HG03108 (cell line): ENCODE data around the gene METTL8.
"Not testable (repeated sequence)": the region's sequence is repeated elsewhere in the genome, so short reads cannot be mapped to it uniquely, and the experiment has no call there.

ENCODE experiments used
- ATAC-seq: cut with Tn5 transposase; IDR thresholded peaks from one replicate; pipeline ENCODE4 v1.9.1; 2021; ENCODE audit warnings: moderate library complexity; ENCODE audit not compliant: unreplicated experiment

METTL8 gene

DNA sequence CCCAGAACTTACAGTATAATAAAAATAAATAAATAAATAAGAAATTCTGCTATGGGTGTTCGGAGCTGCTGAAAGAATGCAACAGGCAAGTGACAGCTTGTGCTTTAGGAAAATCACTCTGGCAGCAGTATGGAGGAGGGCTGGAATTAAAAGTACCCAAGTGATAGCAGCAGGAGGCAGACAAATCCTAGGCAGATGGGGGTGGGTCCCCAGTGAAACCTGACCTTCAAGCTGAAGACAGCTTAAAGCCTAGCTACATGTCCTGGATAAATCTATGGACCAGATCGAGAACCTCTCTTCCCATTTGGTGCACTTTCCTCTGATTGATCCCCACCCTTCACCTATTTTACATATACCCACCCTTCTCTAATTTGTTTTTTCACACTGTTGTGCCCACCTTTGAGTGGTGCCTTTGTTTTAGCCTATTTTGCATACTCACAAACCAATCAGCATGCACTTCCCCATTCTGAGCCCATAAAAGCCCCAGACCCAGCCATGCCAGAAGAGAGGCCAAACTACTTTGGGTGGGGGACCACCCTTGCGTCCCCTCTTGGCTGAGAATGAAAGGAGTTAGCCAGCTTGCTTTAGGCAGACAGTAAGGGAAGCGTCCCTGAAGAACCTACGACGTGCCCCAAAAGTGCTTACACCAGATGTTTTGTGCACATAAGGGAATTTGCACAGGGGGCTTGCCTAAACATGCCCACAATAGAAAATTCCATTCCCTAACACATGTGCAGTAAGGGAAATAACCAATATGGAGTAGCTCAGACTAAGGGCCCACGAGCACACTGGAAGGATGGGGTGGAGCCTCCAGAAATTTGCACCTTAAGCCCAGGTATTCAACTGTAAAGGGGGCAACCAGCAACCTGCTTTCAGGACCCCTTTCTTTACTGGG lies 3.0 kb downstream of the METTL8 start:
- ATAC-seq, result no peak

DNA sequence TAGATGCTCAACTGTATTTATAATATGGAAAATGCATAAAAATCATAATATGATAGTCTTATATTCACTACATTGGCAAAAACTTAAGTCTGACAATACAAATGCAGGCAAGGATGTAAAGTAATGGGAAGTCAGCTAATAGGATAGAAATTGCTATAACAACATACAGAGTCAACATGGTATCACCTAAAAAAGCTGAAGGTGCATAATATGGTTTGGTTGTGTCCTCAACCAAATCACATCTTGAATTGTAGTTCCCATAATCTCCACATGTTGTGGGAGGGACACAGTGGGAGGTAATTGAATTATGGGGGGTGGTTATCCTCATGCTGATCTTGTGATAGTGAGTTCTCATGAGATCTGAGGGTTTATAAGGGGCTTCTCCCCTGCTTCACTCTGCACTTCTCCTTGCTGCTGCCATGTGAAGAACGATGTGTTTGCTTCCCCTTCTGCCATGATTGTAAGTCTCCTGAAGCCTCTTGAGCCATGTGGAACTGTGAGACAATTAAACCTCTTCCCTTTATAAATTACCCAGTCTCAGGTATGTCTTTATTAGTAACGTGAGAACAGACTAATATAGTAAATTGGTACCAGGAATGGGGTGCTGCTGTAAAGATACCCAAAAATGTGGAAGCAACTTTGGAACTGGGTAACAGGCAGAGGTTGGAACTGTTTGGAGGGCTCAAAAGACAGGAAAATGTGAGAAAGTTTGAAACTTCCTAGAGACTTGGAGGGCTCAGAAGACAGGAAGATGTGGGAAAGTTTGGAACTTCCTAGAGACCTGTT lies 10.9 kb downstream of the METTL8 start:
- not testable (repeated sequence) for ATAC-seq

DNA sequence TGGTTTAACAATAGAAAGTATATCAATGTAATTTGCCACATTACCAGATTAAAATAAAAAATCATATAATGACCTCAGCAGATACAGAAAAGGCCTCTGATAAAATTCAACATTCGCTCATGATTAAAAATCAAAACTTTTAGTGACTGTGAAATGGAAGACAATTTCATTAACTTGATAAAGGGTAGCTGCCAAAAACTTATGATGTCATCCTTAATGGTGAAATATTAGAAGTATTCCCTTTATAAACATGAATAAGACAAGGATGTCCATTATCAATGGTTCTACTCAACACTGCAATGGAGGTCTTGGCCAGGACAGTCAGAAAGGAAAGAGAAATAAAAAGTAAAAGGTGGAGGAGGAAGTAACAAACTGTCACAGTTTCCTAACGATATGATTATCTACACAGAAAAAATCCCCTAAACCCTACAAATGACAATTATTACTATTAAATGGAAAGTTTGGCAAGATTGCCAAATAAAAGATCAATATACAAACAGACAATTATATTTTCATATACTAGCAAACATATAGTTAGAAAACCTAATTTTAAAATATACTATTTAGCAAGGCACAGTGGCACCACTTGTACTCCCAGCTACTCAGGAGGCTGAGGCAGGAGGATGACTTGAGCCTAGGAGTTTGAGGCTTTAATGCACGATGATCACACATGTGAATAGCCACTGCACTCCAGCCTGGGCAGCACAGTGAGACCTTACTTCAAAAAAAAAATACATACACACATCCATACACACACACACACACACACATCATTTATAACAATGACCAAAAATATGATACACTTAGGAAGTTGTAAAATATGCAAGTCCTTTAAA lies 12.8 kb downstream of the METTL8 start:
- ATAC-seq, result no peak

DNA sequence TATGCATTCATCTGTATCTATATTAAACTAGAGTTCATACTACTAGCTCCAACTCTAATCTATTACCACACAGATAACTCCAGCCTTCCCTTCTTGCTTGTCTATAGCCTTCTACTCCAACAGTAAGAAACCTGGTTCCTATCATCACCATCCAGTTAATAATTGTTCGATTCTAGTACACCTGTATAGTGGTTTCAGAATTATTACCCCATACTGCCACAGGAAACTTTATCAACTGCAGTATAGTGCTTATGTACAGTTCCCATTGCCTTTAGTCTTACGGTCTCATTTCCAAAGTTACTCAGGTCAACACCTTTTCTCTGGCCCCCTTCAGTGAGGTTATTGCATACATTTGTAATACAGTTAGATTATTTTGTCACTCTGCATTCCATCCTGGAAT lies 14.5 kb downstream of the METTL8 start:
- no peak for ATAC-seq

DNA sequence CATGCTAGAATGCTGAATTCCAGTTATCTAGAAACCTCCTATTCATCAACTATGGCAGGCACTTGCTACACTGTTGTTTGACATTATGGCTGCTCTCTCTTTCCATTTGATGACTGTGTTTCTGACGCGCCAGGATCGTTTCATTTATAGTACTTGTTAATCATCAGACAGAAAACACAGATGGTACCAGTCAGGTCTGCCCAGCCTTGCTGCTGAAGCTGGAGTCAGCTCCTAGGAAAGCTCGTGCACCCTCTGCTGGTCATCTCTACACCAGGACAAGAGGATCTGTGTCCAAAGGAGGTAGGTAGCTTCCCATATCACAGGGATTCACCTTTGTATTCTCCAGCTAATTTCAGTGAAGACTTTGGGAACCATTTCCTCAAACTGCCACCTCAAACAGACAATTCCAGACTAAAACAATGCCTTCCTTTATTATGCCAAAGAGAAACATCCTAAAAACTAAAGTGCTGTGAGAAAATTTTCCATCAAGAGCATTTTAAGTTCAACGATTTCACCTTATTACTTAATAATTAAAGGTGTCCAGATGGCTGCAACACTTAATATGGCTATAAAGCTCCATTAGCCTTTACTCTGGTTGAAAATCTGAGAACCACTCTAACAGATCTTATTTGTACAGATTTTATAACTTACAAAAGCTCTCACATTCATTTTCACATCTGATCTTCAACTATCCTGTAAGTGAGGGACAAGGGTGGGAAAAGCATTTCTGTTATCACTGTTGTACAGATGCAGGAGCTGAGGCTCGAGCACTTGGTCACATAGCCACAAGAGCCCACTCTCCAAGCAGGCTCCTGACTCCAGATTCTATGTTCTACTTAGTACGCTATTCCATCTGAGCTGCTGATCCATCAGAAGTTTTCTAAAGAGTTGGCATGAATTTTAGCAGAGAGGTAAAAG lies 17.5 kb downstream of the METTL8 start:
- peak; percentile 86 for ATAC-seq

DNA sequence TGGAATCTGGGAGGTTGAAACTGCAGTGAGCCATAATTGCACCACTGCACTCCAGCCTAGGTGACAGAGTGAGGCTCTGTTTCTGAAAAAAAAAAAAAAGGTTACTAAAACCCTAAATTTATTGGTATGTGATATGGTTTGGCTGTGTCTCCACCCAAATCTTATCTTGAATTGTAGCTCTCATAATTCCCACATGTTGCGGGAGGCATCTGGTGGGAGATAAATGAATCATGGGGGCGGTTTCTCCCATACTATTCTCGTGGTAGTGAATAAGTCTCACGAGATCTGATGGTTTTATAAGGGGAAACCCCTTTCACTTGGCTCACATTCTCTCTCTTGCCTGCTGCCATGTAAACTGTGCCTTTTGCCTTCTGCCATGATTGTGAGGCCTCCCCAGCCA lies 19.1 kb downstream of the METTL8 start:
- not testable (repeated sequence) for ATAC-seq

DNA sequence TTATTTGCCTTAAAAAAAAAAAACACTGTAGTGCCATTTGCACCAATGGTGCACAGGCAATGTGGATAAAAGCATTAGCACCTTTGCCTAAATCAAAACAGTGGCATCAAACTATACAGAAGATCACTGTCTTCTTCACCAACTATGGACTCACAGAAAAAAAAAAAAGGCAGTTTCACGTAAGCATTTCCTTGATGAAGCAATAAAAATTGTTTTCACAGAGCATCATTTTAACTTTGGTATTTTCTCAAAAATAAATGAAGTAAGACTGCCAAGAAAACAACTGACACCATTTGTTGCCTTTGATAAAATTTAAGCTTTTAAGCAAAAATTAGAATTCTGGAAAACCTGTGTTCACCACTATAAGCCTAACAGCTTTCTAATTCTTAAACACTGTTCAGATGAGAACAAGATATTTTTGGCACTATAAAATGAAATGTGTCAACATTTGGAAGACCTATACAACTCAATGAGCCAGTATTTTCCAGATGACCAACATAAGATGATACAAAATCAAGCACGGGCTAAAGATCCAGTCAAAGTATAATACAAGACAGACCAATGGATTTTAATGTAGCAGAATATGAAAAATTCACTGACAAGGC lies 21.1 kb downstream of the METTL8 start:
- ATAC-seq, result no peak

DNA sequence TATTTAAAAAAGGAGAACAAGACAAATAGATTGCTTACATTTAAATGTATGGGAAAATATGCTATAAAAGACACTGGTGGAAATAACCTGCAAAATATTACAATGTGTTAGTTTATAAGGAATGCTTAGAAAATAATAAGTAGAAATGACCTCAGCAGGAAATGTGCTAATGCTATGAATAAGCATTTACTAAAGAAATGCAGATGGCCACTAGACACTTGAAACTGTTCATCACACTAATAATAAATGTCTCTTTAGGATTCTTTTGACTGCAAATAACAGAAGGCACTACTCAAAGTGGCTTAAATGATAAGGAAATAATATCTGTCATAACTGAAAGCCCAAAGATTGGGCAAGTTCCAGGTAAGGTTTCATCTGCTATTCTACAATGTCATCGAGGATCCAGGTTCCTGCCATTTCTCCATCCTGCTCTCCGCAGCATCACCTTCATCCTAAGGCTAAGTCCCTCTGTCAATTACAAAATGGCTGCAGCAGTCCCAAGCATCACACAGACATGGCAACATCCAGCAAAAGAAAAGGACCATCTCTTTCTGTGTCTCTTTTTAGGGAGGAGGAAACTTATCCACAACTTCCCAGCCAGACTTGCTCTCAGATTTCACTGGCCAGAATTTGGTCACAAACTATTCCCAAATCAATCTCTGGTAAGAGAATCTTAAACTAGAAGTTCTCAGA lies 21.9 kb downstream of the METTL8 start:
- ATAC-seq, result no peak

DNA sequence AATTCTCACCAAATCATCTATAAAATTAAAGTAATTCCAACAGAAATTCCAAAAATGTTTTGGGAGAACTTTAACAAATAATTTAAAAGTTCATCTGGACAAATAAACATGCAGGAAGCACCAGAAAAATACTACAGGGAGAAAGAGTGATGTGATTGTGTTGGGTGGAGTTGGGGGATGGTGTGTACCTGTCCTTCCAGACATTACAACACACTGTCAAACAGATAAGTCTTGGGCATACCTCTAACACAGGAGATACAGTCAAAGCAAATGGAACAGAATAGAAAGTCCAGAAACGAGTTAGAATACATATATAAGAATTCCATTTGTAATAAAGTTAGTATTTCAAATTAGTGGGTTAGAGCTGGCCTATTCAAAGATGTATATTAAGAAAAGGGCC lies 22.6 kb downstream of the METTL8 start:
- ATAC-seq, result no peak

DNA sequence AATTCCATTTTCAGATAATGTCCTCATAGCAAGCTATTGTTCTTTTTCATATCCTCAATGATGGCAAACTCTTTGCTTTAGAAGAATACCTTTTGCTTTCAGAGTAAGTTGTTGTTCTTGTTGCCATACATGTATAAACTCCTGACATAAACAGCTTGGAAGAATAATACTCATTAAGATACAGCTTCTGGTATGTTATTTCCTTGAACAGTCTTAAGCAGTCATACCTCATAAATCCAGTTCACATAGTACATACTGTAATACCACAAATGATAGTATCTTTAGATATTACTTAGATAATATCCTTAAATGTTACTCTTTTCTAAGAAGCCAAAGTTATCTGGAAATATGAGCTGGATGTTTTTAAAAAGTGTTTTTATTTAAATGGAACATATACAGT lies 23.2 kb downstream of the METTL8 start:
- ATAC-seq, result no peak

DNA sequence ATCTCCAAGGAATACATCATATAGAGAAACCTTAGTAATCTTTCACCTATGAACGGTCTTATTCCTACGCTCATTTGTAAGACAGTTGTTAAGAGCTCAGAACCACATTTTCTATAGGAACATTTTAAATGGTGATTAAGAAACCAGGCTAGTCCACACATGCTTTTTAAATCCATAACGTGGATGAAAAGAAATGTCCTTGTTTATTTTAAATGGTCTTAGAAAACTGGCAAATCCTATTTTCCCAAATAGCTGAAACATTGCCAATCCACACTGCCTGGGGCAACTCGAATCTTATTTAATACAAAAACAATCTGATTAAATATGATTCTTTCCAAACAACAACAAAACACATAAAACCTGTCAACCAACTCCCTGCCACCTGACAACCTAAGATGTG lies 23.7 kb downstream of the METTL8 start:
- ATAC-seq, result no peak

DNA sequence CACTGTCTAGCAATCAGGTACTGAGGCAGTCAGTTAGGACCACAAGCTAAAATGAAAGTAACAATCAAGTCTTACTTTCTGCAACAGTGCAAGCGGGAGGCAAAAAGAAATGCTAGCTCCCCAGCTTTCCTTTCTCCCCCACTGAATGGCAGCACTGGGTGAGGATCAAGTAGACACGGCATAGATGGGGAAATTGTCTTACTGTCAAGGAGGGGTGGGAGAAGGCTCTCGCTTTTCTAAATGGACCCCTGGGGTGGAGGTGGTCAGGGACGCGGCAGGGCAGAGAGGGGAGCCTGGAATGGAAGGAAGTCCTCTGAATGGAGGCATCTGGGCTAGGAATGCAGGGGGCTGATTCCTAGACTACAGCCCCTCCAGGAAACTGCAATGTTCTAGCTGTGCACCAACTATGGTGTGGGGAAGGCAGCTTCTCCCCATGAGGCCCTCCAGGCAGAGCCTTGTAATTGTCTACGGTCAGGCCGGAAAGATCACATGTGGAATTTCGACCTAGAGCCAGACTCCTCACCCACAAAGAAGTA lies 24.3 kb downstream of the METTL8 start:
- ATAC-seq, result no peak

DNA sequence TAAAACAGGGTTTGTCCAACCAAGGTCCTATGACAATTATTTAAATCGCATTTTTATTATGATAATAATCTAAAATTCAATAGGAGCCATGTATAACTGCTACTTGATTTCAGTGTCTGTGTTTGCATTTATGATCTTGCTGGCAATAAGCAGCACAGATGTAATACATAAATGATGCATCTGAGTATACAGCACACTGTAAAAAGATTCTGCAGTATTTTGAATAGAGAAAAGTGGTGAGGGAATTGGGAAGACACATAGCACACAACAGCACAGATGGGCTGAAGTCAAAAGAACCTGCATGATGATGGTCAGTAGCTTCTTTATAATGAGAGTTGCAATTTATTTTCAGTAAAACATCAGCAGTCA lies 26.1 kb downstream of the METTL8 start:
- ATAC-seq, result no peak

DNA sequence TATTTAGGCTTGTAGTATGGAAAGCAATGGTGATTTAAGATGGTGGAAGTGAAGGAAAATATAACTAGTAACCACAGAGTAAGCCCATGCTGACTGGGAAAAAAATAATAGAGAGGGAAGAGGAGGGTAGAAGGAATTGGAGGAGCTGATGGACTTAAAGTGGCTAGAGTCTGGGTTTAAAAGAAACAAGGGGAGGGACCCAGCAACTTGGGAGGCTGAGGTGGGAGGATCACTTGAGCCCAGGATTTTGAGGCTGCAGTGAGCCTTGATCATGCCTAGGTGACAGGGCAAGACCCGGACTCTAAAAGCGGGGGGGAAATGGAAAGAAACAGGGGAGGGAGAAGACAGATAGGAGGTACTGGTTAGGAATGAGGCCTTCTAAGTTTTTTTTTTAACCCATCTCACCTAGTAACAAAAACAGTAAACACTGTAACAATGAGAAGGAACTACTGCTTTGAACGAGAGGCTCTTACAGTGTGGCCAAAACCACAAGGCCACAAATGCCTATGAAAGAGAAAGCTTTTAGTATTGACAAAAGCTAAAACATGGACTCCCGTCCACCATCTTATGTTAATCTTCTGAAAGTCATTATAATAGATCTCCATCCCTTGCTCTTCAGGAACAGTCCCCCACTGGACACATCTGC lies 26.6 kb downstream of the METTL8 start:
- peak; percentile 41 for ATAC-seq

DNA sequence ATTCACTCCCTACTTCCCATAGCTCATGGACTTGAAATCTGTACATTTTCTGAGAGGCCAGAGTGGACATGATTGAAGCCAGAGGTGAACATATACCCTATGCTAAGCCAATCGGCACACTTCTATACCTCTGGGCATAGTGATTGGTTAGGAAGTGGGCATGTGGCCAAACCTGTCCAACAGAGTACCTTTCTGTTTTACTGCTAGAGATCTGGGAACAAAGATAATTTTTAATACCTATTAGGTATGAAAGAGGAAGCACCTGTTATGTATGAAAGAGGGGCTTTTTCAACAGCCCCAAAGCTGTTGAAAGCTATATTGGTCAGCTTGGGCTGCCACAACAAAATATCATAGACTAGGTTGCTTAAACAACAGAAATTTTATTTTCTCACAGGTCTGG lies 27.7 kb downstream of the METTL8 start:
- peak; percentile 67 for ATAC-seq

DNA sequence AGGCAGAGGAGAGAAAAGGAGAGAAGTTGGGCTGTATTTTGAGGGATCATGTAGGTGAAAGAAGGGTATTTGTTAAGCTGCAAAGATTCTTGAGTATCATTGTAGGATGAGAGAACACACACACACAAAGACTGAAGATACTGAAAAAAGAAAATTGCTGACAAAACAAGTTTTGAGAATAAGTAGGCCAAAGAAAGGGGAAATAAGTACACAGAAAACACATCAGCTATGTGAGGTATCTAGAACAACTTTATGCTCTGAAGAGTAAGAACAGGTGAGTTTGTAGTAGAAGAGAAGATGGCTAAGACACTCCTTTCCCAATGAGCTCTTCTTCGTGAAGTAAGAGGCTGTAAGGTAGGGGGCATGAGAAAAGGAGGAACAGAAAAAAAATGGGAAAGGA lies 28.2 kb downstream of the METTL8 start:
- no peak for ATAC-seq

DNA sequence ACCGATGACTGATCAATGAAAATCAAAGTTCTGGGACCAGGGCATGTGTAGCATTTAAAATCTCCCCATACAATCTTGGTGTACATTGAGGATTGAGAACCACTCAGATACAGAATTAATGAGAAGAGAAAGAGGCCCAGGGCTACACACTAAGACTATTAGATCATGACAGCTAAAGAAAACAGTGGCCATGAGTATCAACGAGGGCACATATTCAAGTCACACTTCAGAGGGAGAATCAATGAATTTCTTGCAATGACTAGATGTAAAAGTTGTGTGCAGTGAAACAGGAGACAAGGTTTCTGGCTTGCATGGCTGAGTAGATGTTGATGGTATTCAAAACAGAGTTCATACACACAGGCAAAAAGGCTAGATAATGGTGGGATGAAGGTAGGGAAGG lies 29.1 kb downstream of the METTL8 start:
- no peak for ATAC-seq

DNA sequence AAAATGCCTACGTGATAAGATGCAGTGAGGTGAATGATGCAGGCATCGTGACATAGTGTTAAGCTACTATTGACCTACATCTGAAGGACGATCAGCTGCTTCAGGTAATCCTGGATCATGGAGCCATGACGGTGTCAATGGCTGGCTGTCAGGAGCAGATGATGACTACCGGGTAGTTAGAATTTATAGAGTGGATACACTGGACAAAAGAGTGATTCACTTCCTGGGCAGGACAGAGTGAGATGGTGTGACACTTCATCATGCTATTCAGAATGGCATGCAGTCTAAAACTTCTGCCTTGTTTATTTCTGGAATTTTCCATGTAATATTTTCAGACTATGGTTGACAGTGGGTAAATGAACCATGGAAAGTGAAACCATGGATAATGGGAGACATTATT lies 29.5 kb downstream of the METTL8 start:
- ATAC-seq, result no peak
